Esophagus squamous epithelium (tissue), 4 donors: ENCODE results near the gene WFDC5.

ENCODE experiments used
- POLR2A ChIP-seq, 4 donors: fragments of 450-650 bp; IDR thresholded peaks; one replicate each; pipeline ENCODE4 v1.6.1; 2017; ENCODE audit warnings: antibody characterized with exemption in 4 of 4, mild to moderate bottlenecking in 4 of 4, moderate library complexity in 3 of 4
- TF ChIP-seq, protein P1 (sequence below), 6 experiments: fragments of 450-650 bp in 4 of 6; fragments of 200-600 bp in 2 of 6; sonication (generic) in 2 of 6; IDR thresholded peaks; one replicate each; pipeline ENCODE4 v1.5.1; 2016 to 2019; ENCODE audit warnings: antibody characterized with exemption in 6 of 6, mild to moderate bottlenecking in 4 of 6, moderate library complexity in 4 of 6

DNA sequence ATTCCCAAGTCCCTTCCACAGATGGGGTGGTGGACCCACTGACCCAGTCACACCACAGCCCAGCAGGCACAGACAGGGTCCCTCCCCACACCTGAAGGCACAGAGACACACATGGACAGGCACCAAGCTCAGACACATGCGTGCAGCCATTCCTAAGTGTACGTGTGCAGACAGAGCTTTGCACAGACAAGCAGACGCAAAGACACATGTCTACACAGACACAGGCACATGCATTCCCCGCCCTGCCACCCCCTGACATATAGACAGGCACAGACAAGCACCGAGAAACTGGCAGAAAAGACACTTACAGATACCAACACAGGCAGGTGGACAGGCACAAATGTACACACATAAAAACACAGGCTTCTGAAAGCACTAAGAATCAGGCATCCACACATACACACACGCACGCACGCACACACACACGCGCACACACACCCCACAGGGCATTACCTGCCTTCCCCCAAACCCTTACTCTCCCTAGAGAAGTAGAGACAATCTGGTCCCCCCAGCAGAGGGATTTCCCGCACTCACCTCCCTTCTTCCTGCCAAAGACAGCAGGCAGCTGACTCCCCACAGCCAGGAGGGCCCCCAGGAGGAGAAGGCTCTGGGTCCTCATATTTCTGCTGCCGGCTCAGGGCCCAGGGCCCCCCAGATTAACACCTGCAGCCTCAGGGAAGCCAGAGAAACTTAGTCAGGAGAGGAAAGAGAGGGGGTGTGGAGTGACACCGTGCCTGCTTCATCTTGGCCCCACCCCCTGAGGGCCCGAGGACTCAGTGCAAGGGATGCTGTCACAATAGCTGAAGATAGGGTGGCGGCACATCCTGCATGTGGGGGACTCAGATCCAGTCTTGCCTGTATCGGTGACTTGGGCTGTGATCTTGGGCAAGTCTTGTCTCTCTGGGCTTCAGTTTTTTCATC is at the start of gene WFDC5:
- TF ChIP-seq, protein P1, sequence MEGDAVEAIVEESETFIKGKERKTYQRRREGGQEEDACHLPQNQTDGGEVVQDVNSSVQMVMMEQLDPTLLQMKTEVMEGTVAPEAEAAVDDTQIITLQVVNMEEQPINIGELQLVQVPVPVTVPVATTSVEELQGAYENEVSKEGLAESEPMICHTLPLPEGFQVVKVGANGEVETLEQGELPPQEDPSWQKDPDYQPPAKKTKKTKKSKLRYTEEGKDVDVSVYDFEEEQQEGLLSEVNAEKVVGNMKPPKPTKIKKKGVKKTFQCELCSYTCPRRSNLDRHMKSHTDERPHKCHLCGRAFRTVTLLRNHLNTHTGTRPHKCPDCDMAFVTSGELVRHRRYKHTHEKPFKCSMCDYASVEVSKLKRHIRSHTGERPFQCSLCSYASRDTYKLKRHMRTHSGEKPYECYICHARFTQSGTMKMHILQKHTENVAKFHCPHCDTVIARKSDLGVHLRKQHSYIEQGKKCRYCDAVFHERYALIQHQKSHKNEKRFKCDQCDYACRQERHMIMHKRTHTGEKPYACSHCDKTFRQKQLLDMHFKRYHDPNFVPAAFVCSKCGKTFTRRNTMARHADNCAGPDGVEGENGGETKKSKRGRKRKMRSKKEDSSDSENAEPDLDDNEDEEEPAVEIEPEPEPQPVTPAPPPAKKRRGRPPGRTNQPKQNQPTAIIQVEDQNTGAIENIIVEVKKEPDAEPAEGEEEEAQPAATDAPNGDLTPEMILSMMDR (IDR thresholded peaks at IDR 0.05): no peak
- no peak for TF ChIP-seq POLR2A (IDR thresholded peaks at IDR 0.05)
